A549 (cell line): ENCODE data around the gene PARD3B.

ENCODE experiments used
- CHD2 ChIP-seq: fragments of 150-350 bp; IDR thresholded peaks from 2 replicates; pipeline ENCODE4 v1.6.1; 2014; ENCODE audit warnings: low read length; ENCODE audit not compliant: partially characterized antibody
- CTCF ChIP-seq: fragments of >200 bp; sonication (Bioruptor Twin); formaldehyde crosslinking; IDR thresholded peaks from 3 replicates; pipeline ENCODE4 v1.5.1; 2016
- EP300 ChIP-seq, 2 experiments: fragments of >200 bp; sonication (Bioruptor Twin); formaldehyde crosslinking; IDR thresholded peaks; 2 replicates in 1 of 2; 3 replicates in 1 of 2; pipeline ENCODE4 v1.6.1; 2016 to 2017
- ESRRA ChIP-seq: fragments of 150-350 bp; IDR thresholded peaks from 2 replicates; pipeline ENCODE4 v1.6.1; 2014; ENCODE audit warnings: mild to moderate bottlenecking, low read length, borderline replicate concordance
- GATA3 ChIP-seq: IDR thresholded peaks from 2 replicates; pipeline ENCODE4 v1.6.1; 2012; ENCODE audit warnings: borderline replicate concordance
- KDM1A ChIP-seq: fragments of 200-600 bp; sonication (generic); IDR thresholded peaks from 2 replicates; pipeline ENCODE4 v1.6.1; 2016; ENCODE audit warnings: low read depth, mild to moderate bottlenecking
- MAFK ChIP-seq: fragments of 450-650 bp; IDR thresholded peaks from 2 replicates; pipeline ENCODE4 v1.6.1; 2014; ENCODE audit not compliant: partially characterized antibody
- MYC ChIP-seq: IDR thresholded peaks from 2 replicates; pipeline ENCODE4 v1.6.1; 2012; ENCODE audit warnings: mild to moderate bottlenecking, inconsistent platforms, low read length, improper control_type of control experiment, borderline replicate concordance
- POLR2A ChIP-seq: IDR thresholded peaks from 2 replicates; pipeline ENCODE4 v1.6.1; 2012; ENCODE audit warnings: mild to moderate bottlenecking, low read length
- POLR2AphosphoS2 ChIP-seq: conservative IDR thresholded peaks from 2 replicates; pipeline ENCODE4 v1.6.1; 2012; ENCODE audit warnings: low read length, improper control_type of control experiment, inconsistent platforms
- SREBF2 ChIP-seq: fragments of 450-650 bp; IDR thresholded peaks from 2 replicates; pipeline ENCODE4 v1.6.1; 2014; ENCODE audit warnings: mild to moderate bottlenecking, moderate library complexity
- USF2 ChIP-seq: fragments of 450-650 bp; IDR thresholded peaks from 2 replicates; pipeline ENCODE4 v1.6.1; 2014; ENCODE audit warnings: antibody characterized with exemption

- no peak for TF ChIP-seq POLR2A
- no peak for TF ChIP-seq POLR2AphosphoS2
- TF ChIP-seq CTCF: no peak
- no peak for TF ChIP-seq CHD2
- TF ChIP-seq SREBF2: no peak
- no peak for TF ChIP-seq MAFK
- no peak for TF ChIP-seq EP300 (IDR thresholded peaks at IDR 0.05)
- TF ChIP-seq USF2: no peak
- TF ChIP-seq KDM1A: no peak
- TF ChIP-seq GATA3: no peak
- no peak for TF ChIP-seq MYC
- no peak for TF ChIP-seq ESRRA
Observed at GRCh38 chr2:205405752-205406151, 860.5 kb downstream of the PARD3B start.
